GM18507 (cell line): ENCODE results near the gene ZNF438.
"Not testable (repeated sequence)": the region's sequence is repeated elsewhere in the genome, so short reads cannot be mapped to it uniquely, and the experiment has no call there.

ENCODE experiments used
- DNase-seq: peaks from one replicate; pipeline ENCODE4 v3.0.0; 2011; ENCODE audit warnings: low read depth; ENCODE audit not compliant: insufficient read length; ENCODE audit errors: extremely low spot score
- FAIRE-seq: peaks from 2 replicates; lab custom pipeline; 2011; peaks lifted over from hg19 to GRCh38; lab: Jason Lieb, UNC

Gene ZNF438

GRCh38 chr10:31031558-31032257, at the start of gene ZNF438:
Gene ZNF438 (minus strand): TSS chr10:31031865. CDS start chr10:30877034, 154,831 bp downstream.
- FAIRE-seq (no peak), DNase-seq (peak; percentile 98)

- DNase-seq, result no peak
- no peak for FAIRE-seq
These were observed 44.9 kb upstream of the ZNF438 start for GRCh38 chr10:31076610-31076988.

GRCh38 chr10:31075881-31076609, 44.4 kb upstream of the ZNF438 start:
- DNase-seq, result no peak
- no peak for FAIRE-seq

GRCh38 chr10:31075434-31075833, 43.8 kb upstream of the ZNF438 start:
- DNase-seq (no peak), FAIRE-seq (no peak)

- no peak for FAIRE-seq
- DNase-seq, result no peak
These were observed 43.0 kb upstream of the ZNF438 start for GRCh38 chr10:31074722-31075086.

GRCh38 chr10:31073996-31074721, 42.5 kb upstream of the ZNF438 start:
- DNase-seq (no peak), FAIRE-seq (no peak)

GRCh38 chr10:31073211-31073610, 41.5 kb upstream of the ZNF438 start:
- no peak for DNase-seq
- FAIRE-seq, result no peak

- DNase-seq (no peak), FAIRE-seq (no peak)
These were observed 40.8 kb upstream of the ZNF438 start for GRCh38 chr10:31072451-31072850.

- FAIRE-seq, result no peak
- no peak for DNase-seq
These were observed 39.8 kb upstream of the ZNF438 start for GRCh38 chr10:31071232-31072005.

GRCh38 chr10:31070691-31071090, 39.0 kb upstream of the ZNF438 start:
- FAIRE-seq, result no peak
- no peak for DNase-seq

- DNase-seq, result no peak
- FAIRE-seq, result no peak
These were observed 38.4 kb upstream of the ZNF438 start for GRCh38 chr10:31070025-31070424.

- DNase-seq (no peak), FAIRE-seq (no peak)
These were observed 37.7 kb upstream of the ZNF438 start for GRCh38 chr10:31069411-31069810.

- no peak for FAIRE-seq
- DNase-seq, result no peak
These were observed 32.7 kb upstream of the ZNF438 start for GRCh38 chr10:31064348-31064747.

- no peak for DNase-seq
These were observed 32.2 kb upstream of the ZNF438 start for GRCh38 chr10:31063841-31064240.

GRCh38 chr10:31062856-31063255, 31.2 kb upstream of the ZNF438 start:
- no peak for DNase-seq

More at GRCh38 chr10:31063841-31064240, 32.2 kb upstream of the ZNF438 start:
- FAIRE-seq, result no peak

GRCh38 chr10:31061941-31062340, 30.3 kb upstream of the ZNF438 start:
- DNase-seq, result no peak
- no peak for FAIRE-seq

More at GRCh38 chr10:31062856-31063255, 31.2 kb upstream of the ZNF438 start:
- FAIRE-seq, result no peak

GRCh38 chr10:31058795-31059703, 27.4 kb upstream of the ZNF438 start:
- FAIRE-seq (no peak), DNase-seq (no peak)

GRCh38 chr10:31056678-31057077, 25.0 kb upstream of the ZNF438 start:
- FAIRE-seq, DNase-seq: not testable (repeated sequence)
